HEK293T (cell line): Measurements from ENCODE around the gene SMIM36.

Experiments used
- BHLHE40 ChIP-seq: fragments of 450-650 bp; IDR thresholded peaks from 2 replicates; pipeline ENCODE4 v1.6.1; 2016; ENCODE audit warnings: mild to moderate bottlenecking, moderate library complexity, borderline replicate concordance
- ELF4 ChIP-seq: fragments of 450-650 bp; IDR thresholded peaks from 2 replicates; pipeline ENCODE4 v1.6.1; 2017; ENCODE audit warnings: antibody characterized with exemption
- FOXA1 ChIP-seq: fragments of 450-650 bp; IDR thresholded peaks from 2 replicates; pipeline ENCODE4 v1.6.1; 2016; ENCODE audit warnings: mild to moderate bottlenecking
- FOXM1 ChIP-seq: fragments of 450-650 bp; IDR thresholded peaks from 2 replicates; pipeline ENCODE4 v1.6.1; 2017; ENCODE audit warnings: mild to moderate bottlenecking, borderline replicate concordance
- HDGF ChIP-seq: fragments of 450-650 bp; IDR thresholded peaks from 2 replicates; pipeline ENCODE4 v1.6.1; 2017; ENCODE audit warnings: antibody characterized with exemption, borderline replicate concordance
- L3MBTL2 ChIP-seq: fragments of 450-650 bp; conservative IDR thresholded peaks from 2 replicates; pipeline ENCODE4 v1.6.1; 2016; ENCODE audit warnings: mild to moderate bottlenecking
- LEF1 ChIP-seq: fragments of 450-650 bp; IDR thresholded peaks from 2 replicates; pipeline ENCODE4 v1.6.1; 2017; ENCODE audit warnings: mild to moderate bottlenecking, borderline replicate concordance
- PKNOX1 ChIP-seq: fragments of 450-650 bp; IDR thresholded peaks from 2 replicates; pipeline ENCODE4 v1.6.1; 2016
- SP1 ChIP-seq: fragments of 450-650 bp; IDR thresholded peaks from 2 replicates; pipeline ENCODE4 v1.6.1; 2017
- SUZ12 ChIP-seq: fragments of 450-650 bp; IDR thresholded peaks from 2 replicates; pipeline ENCODE4 v1.6.1; 2016; ENCODE audit warnings: mild to moderate bottlenecking
- TARDBP ChIP-seq: fragments of 450-650 bp; IDR thresholded peaks from 2 replicates; pipeline ENCODE4 v1.6.1; 2016
- ZNF384 ChIP-seq: fragments of 450-650 bp; IDR thresholded peaks from 2 replicates; pipeline ENCODE4 v1.6.1; 2016

DNA sequence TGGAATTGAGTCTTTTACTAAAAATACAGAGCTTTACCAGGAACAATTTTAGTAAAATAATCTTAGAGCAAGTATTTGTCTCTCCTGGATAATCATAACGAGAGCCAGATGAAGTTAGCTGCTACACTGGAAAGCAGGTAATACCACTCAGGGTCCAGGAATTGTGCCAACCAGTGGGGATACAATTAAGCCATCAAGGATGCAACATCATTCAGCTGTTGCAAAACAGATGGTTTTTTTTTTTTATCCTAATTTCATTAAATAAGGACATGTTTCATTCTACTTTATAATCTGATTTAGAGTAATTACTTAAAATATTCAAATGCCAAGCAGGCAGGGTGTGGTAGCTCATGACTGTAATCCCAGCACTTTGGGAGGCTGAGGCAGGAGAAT lies 99.8 kb downstream of the SMIM36 start:
- TF ChIP-seq FOXM1 (no peak), FOXA1 (no peak), L3MBTL2 (no peak), HDGF (no peak), PKNOX1 (no peak), SP1 (no peak), TARDBP (no peak), BHLHE40 (no peak), ELF4 (no peak), LEF1 (no peak), SUZ12 (no peak), ZNF384 (no peak)
